K562 treated with DMSO at 1 percent for 4 hours (cell line): ENCODE data around the gene WNT2. TPM values are rescaled to one million over a fixed set of nuclear protein-coding genes. Genes with fewer than 3 reads are reported as not detected.

Experiments
- total RNA-seq: library from RNA; unstranded; fragments of 300-600 nt; gene quantifications from 2 replicates; pipeline ENCODE4 v1.2.3, GENCODE V29; 2022; ENCODE audit not compliant: insufficient read depth

Gene WNT2
- 0.76 TPM in 1 of 2 replicates, not detected in the other for total RNA-seq

DNA sequence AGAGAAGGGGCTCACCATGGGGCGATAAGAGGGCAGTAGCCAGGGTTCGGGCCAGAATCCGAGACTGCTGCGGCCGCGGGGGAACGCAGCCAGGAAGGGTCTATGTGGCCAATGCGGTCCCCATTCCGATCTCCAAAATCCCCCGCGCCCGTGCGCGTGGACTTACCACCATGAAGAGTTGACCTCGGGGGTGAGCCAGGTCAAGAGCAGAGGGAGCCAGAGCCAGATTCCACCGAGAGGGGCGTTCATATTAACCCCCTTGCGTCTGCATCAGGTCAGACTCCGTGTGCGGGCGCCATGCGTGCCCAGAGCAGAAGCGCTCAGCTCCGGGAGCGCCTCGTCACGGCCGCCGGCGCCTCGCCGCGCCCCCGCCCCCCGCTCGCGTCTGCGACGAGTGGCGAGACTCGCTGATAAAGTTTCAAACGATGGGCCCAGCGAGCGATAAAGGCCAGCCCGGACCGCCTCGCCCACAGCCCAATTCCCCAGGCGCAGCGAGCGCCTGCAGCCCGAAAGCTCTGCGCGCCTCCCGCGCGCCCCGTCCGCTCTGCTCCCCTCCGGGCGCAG lies at the start of gene WNT2:
Gene WNT2 (minus strand): TSS at position 318 of the 564 bp plus-strand sequence. CDS start 69 bp downstream, at position 249.

Other genes starting within 250 kb of the WNT2 start
- gene ASZ1, start 104.4 kb upstream of the WNT2 start, total RNA-seq, result not detected in 2 replicates
- gene CFTR, start 157.0 kb upstream of the WNT2 start, total RNA-seq, result not detected in 2 replicates